HuH-7.5 (cell line): ENCODE results near the gene LRCH1.

Source experiments
- DNase-seq: peaks from one replicate; pipeline ENCODE4 v3.0.0; 2011; ENCODE audit warnings: low spot score

Gene LRCH1

DNA sequence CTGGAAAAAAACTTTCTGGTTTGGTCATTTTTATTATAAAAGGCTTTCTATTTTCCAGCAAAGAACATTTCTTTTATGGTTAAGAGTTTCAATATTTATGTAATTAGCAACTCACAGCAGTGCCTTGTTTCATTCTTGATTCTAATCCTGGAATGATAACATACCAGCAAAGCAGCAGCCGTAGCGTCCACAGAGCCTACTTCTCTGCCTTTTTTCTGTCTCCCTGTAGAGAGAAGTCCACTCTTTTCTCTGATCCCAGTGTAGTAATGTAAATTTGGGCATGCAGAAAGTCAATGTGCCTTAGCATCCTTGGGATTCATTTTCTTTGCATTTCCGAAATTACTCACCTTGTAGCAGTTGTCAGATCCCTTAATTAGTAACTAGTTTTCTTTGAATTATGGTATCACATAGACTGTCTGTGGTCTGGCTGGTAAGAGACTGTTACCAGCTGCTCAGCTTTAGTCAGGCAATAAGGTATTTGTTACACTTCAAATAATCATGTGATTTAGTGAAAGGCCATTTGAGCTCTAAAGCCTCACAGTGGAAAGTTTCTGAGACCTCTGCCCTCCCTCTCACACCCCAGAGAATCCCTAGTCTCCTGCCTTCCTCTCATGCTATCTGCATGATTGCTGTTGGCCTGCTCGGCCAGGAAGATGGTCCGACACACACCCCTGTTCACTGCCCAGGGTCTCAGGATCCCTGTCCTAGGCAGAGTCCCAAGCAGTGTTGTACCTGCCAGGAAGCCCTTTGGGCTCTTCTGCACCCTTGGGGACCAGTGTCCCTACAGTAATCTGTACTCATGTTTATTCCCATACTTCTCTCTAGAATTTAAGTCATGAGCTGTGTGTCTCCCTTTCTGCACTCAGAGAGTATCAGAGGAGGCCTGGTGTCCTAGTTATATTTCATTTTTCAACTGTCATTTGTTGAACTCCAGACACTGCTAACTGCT lies 86.3 kb downstream of the LRCH1 start:
- no peak for DNase-seq

DNA sequence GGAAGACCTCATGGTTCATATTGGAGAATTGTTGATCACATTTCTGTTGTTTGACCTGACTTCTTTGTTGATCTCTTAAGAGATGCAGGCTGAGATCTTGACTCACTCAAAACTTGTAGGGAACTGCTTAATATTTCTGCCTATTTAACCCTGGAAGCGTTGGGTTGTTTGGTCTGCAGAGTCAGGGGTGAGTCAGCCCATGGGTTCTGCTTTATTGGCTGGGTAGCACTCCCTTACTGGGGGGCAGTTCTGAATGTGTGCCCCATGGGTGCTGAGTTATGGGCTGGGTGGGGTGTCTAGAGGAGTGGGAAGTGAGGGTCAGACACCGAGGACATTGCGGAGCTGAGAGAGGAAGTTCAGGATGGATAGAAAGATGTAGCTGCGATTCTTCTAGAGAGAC lies 87.9 kb downstream of the LRCH1 start:
- DNase-seq = no peak

DNA sequence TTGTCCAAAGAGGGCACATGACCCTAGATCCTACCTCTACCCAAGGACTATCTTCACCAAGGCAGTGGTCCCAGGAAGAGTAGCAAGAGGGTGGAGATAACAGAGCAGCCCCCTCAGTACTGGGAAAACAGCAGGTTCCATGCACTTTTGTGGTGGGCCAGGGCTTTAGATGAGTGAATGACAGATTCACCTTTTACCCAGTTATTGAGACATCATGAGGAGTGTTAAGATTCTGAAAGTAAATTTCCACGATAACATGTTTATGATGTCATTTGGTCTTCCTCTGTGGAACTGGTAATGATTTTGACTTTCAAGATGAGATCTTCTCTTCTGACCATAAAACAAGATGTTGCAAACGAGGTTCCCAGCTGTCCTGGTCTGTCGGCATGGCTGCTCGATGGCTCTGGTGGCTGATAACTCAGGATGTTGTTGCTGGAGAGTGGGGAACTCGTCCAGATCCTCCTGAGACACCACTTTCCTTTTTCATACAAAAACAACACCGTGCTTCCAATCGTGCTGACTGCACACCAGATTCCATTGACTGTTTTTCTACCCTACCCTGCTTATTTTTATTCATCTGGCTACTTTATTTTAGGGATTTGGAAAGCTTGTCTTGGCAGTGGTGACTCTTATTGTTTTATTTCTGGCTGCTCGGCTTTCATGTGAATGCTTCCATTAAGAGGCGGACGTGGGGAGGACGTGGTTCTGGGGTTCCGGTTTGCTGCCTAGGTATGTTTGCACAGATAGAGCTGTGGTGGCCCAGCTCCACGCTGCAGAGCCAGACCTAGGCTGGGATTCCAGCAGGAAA lies 88.5 kb downstream of the LRCH1 start:
- DNase-seq = no peak

DNA sequence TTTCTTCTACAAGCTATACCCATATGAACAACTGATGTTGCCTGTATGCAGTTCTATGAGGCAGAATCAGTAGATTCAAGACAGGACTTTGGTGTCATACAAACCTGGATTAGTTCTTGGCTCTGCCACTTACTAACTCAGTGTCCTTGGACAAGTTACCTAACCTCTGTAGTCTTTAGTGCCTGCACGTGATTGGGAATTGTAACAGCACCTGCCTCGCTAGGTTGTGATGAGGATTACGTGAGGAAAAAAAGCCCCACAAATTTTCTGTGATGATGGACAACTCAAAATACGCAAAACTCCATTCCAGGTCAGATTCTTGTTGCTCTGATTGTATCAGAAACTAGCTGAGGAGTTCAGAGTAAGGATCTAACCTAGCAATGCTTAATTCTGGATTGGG lies 89.3 kb downstream of the LRCH1 start:
- DNase-seq = no peak

DNA sequence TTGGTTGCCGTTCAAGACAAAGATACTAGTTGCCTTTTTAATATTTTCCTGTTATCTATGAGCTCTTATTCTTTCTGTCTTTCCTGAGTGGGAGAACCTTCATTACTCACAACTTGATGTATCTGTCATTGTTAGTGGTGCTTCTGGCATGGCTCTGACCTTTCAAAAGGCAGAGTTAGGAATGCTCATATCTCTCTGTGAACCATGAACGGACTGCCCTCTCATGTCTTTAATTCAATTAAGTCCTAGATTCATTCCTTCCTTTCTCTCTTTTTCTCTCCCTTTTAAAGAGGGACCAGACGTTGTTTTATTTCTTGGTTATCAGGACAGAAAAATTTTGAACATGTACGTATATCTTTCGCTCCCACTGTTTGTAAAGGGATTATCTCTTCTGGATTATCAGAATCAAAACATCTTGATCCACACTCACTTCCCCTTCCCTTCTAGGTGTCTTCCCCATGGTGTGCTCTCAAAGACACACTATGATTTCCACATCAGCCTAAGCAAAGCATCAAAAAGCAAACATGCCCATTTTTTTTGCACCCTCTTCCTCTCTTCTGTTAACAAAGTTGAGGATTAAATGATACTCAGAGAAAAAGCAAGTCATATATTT lies 90.3 kb downstream of the LRCH1 start:
- DNase-seq = no peak

DNA sequence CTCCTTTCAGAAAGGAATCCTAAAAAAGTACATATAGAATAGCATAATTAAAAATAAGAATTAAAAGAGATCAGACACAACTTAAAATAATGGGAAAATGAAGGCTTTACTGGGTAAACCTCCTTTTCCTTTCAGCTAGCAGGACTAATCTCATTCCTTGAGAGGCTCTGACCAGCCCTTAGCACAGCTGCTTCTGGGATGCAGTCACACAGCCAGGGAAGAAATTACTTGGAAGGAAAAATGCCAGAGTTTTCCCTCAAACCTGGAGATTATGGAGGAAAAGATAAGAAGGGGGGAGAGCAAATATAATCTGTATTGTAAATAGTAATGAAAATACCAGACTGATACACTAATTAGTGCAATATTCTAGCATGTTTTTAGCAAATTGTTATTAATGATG lies 91.8 kb downstream of the LRCH1 start:
- no peak for DNase-seq

DNA sequence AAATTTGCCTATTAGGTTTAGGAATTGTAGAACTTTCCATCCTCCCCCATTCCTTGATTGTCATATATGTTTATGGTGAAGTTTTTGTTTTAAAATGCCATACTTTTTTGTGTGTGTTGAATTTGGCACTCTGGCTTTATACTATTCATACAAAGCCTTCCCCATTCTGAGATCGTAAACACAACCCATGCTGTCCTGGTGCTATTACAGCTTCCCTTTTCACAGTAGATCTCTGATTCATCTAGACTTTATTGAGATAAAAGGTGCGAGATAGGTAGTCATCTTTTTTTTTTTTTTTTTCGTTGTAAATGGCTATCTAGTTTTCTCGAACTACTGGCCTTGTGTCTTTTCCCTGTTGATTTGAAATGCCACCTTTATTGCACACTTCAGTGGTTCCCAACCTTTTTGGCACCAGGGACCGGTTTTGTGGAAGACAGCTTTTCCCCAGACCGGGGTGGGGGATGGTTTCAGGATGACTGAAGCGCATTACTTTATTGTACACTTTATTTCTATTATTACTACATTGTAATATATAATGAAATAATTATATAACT lies 94.6 kb downstream of the LRCH1 start:
- DNase-seq = no peak

DNA sequence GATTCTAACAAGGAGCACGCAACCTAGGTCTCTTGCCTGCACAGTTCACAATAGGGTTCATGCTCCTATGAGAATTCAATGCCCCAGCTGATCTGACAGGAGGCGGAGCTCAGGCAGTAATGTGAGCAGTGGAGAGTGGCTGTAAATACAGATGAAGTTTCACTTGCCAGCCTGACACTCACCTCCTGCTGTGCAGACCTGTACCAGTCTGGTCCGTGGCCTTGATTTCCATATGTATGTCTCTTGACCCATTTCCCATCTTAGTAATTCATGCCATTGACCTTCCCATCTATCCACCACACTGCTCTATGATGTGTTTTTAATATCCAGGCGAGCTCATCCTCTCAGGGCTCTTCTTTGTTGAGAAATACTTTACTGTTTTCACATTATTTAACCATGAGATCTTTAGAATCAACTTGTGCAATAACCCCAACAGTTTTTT lies 95.2 kb downstream of the LRCH1 start:
- DNase-seq = no peak

DNA sequence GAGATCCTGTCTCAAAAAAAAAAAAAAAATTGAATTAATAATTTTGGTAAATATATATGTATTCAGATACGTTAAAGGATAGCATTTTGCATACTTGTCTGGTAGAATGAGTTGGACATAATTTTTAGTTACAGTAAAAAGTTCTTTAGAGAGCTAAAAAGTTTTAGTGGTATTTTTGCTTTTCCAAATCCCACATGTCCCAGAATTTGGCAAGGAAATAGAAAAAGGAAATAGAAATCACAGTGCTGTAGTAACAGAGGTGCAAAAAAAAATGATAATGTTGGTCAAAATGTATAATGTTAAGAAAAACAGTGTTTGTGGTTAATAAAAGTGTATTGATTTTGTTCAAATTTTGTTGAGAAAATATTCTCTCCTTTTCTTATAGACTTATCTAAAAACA lies 96.8 kb downstream of the LRCH1 start:
- DNase-seq = no peak

DNA sequence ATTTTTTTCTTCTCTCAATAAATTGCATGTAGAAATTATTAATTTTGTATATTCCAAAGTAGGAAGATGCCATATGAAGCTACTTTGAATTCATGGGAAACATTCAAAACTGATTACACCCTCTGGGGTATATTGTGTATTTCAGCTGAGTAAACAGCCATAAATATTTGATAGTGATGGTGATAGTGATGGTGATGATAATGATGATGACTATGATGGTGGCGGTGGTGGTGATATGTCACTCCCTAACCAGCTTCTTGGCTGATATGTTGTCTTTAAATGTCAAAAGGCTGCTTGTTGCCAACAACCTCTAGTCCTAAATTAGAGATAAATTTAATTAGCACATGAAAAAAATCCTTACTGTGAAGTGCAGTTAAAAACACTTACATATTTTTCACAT lies 102.0 kb downstream of the LRCH1 start:
- DNase-seq = no peak

DNA sequence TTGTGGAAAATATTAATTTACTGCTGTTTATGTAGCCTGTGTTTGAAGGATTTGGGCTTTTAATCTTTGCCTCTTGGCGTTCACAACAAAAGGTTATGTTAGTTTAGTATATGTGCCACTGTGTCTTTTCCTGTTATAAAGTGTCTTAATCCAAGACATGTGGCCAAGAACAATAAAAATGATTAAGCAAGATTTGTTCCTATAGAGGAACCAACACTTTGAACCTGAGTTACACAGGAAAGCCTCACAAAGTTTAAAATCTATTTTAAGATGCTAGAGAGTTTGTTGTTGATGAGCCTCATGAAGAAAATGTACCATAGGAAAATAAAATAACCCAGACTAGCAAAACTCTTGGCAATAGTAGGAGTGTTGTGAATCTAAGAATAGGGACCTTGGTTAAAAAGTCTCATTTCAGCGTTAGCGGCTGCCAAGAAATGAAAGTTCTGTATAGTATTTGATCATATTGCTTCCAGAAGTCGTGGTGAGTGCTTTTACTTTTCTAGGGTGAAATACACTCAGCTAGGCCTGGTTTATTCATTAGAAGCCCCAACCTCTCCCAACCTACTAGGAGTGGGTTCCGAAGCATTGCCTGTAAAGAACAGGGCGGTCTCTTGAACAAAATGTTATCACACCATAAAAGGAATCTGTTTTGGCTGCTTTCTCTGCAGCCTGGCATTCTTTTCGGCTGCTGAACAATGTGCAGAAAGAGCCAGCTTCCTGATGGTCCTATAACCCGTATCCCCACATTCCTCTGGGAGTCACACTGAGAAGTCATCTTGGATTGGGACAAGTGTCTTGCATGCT lies 102.6 kb downstream of the LRCH1 start:
- no peak for DNase-seq

DNA sequence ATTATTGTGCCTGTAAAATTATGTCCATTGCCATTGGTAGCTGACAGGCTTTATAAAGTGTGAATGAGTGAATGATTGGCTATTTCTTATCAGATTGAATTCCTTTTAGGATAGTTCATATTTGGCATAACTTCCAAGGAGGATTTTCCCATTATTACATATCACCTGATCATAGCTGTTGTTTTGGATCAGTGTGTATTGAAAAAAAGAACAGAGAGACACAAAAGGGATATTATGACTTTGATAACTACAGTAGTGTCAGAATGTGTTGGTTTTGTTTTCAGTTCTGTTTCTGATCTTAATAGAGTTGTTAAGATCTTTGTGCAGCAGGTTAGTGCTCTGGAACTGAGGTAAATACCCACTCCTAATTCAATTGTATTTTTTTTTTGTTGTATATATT lies 103.8 kb downstream of the LRCH1 start:
- no peak for DNase-seq

DNA sequence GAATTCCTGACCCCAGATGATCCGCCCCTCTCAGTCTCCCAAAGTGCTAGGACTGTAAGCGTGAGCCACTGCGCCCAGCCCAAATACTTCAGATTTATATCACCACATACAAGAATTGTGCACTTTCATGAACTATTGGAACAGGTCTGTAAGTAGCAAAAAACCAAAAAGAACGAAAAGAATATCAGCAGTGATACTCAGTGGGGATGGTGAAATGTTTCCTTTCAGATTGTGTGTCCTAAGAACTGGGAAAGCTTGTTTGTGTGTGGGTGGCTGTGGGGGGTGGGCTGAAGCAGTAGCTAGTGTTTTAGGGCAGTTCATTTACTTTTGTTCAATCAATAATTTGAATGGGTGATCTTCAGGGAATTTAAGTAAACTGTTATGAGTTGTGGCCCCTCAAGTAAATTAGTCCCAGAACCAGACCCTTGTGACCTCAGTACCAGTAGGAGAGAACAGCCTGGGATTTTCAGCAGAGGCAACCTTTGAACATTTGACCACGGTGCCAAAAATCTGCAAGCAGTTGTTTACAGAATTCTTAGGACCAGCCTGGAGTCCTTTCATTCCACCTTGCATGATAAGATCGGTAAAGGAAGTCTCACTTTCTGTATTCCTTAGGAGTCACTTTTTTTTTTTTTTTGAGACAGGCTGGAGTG lies 106.6 kb downstream of the LRCH1 start:
- DNase-seq = no peak

DNA sequence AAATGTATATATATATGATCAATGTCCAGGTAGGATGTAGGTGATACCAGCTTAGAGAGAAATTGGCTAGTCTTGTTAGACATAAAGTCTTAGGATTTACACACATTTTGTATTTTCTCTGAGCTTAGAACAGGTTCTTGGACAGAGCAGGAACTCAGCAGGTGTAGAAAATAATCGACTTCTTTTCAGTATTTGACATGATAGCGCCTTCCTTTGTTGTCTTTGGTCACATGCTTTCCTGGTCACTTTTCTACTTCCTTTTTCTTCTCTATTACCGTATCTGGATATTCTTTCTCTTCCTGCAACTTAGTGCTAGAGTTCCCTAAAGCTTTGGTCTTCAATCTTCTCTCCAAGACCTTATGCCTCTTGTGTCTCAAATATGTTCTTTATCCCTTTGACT lies 107.4 kb downstream of the LRCH1 start:
- DNase-seq = no peak

DNA sequence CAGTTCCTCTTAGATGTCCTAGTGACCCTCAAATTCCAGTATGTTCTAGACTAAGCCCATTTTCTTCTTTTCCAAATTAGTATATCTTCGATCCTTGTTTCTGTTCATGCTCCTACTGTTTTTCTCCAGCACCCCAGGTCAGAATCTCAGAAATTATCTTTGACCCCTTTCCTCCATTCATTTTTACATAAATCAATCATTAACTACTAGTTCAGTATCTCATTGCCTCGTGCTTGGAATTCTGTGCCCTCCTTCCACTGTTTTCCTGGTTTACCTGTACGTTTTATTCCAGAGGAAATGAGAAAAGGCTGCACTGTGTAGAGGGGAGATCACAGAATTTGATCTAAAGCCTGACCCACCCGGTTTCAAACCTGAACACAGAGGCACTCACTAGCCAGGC lies 107.9 kb downstream of the LRCH1 start:
- no peak for DNase-seq

DNA sequence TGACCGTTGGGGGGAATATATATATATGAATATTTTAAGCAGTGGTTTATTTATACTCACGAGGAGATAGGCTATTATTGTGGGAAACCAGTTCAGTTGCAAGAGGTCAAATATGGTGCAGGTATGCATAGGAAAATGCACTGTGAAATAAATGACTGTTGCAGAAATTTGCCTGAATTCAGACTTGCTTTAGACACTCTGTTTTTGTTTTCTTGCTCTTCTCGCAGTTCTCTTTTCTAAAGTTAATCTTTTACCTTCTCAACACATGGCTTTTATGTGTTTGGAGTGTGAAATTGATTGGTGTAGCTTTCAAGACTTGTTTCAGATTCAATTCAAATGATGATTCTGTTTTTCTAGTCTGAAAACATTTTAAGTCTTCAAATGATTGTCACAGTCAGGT lies 109.7 kb downstream of the LRCH1 start:
- no peak for DNase-seq

DNA sequence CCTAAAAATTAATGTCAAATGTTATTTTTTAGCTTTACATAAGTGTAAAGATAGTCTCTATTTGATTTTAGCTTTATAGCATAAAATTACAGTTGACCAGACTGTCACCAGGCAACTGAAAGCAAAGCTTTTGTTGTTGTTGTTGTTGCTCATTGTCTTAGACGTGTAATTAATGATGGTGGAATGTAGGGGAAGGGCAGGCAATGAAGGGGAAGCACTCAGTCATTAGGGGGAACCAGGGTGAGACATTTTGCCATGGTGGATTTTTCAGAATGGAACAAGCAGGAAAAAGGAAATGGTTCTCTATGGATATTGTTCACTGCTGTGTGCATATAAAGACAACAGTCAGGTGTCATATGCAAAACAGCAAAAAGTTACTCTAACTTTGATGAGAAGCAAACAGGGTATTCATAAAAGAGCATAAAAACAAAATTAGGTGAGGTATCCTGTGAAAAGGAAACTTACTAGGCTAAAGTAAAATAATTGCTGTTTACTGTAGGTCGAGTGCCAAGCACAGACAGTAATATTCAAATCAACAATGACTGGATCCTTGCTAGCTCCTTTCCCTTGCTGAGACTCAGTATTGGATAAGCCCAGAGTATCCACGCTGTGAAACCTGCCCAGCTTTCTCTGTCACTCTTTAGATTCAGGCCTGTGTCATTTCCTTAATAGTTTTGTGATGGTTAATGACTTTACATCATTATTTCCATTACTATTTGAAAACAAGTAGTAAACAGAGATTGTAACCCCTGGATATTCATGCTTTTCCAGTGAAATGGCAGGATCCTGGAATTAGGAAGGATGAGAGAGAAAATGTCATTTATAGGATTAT lies 110.5 kb downstream of the LRCH1 start:
- no peak for DNase-seq

DNA sequence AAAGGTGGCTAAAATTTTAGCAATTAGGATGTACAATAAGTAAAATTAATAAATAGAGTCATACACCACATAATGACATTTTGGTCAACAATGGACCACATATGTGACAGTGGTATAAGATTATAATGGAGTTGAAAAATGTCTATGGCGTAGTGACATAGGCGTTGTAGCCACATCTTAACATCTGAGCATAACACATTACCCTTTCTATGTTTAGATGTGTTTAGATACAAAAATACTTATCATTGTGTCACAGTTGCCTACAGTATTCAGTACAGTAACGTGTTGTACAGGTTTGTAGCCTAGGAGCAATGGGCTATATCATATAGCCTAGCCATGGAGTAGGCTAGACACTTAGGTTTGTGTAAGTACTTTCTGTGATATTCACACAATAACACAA lies 111.2 kb downstream of the LRCH1 start:
- no peak for DNase-seq

DNA sequence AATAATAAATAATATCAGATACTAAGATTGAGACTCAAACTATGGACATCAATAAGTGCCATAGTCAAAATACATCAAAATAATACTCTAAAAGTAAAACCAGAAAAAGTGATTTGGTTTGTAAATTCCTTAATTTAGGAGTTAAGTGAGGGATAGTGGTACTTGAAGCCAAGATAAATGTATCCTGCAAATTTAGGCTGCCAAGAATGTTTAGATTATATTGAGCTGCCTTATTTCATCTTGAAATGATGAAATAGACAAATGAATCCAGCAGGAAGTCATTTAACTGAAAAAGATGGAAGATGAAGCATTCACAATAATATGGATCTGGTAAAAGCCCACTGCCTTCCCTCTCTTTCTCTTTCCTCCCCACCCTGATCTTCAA lies 112.3 kb downstream of the LRCH1 start:
- DNase-seq = no peak
